ENCODE results near the gene TMEM47. TPM values are rescaled to one million over a fixed set of nuclear protein-coding genes. Genes with fewer than 3 reads are reported as not detected.

The TMEM47 gene
- total and polyA plus RNA-seq, 2 experiments from 2014 or later: 25.4 to 56.7 TPM

DNA sequence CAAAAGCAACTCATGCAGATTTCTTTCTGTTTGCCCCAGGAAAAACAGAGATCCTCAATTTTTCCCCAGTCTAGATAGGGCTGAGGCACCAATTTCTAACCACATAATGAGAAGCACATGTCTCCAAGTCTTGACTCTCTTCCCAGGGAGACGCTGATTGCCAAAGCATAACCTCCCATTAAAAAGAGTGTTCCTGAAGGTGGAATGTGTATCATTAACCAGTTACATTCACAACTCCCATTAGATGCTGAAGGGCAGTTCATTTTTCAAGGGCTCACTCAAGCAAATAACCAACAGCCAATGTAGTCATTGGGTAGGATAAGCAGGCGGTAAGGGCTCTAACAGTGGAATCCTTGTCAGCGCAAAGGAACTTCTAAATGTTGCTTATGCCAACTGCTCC is 27.5 kb downstream of the TMEM47 start:
- Mint-ChIP-seq H3K27ac (no peak overlapping the region), H3K27me3 (ENCODE audit: insufficient read depth, low read depth, poor library complexity) (no peaks in the 10 kb centered on the region), H3K4me3 (no peak overlapping the region), H3K9me3 (no peaks in the 10 kb centered on the region; the same call in 2 of the 3 replicates), H3K36me3 (ENCODE audit: low read depth) (peaks cover 16% of the 10 kb centered on the region; the same call in 2 of the 3 replicates), H3K4me1 (peaks cover 17% of the 10 kb centered on the region)
- ATAC-seq (no peak), DNase-seq (ENCODE audit: low spot score) (no peak)
- H3K9me2 ChIP-seq (ENCODE audit: insufficient read depth): no peaks in the 10 kb centered on the region
- no peaks in the 10 kb centered on the region for H3F3A ChIP-seq (replicated peaks; ENCODE audit: low read depth)
- H3K79me2 ChIP-seq (replicated peaks; ENCODE audit: insufficient read depth): no peaks in the 10 kb centered on the region; the same call in 1 of the 2 replicates
- TF ChIP-seq, protein P1, sequence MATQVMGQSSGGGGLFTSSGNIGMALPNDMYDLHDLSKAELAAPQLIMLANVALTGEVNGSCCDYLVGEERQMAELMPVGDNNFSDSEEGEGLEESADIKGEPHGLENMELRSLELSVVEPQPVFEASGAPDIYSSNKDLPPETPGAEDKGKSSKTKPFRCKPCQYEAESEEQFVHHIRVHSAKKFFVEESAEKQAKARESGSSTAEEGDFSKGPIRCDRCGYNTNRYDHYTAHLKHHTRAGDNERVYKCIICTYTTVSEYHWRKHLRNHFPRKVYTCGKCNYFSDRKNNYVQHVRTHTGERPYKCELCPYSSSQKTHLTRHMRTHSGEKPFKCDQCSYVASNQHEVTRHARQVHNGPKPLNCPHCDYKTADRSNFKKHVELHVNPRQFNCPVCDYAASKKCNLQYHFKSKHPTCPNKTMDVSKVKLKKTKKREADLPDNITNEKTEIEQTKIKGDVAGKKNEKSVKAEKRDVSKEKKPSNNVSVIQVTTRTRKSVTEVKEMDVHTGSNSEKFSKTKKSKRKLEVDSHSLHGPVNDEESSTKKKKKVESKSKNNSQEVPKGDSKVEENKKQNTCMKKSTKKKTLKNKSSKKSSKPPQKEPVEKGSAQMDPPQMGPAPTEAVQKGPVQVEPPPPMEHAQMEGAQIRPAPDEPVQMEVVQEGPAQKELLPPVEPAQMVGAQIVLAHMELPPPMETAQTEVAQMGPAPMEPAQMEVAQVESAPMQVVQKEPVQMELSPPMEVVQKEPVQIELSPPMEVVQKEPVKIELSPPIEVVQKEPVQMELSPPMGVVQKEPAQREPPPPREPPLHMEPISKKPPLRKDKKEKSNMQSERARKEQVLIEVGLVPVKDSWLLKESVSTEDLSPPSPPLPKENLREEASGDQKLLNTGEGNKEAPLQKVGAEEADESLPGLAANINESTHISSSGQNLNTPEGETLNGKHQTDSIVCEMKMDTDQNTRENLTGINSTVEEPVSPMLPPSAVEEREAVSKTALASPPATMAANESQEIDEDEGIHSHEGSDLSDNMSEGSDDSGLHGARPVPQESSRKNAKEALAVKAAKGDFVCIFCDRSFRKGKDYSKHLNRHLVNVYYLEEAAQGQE (IDR thresholded peaks at IDR 0.05; ENCODE audit: unreplicated experiment): no peak
- TF ChIP-seq EZH2phosphoT487 (IDR thresholded peaks at IDR 0.05; ENCODE audit: unreplicated experiment) (no peak), ZNF331 (CRISPR knock-in tag; IDR thresholded peaks at IDR 0.05; ENCODE audit: low read depth) (no peak), EZH2 (IDR thresholded peaks at IDR 0.05; ENCODE audit: low read depth, unreplicated experiment) (no peak), ZNF114 (CRISPR knock-in tag; IDR thresholded peaks at IDR 0.05) (no peak), POLR2AphosphoS5 (IDR thresholded peaks at IDR 0.05; ENCODE audit: low read depth) (no peak), STAT1 (IDR thresholded peaks at IDR 0.05; ENCODE audit: unreplicated experiment) (no peak), NANOG (IDR thresholded peaks at IDR 0.05; ENCODE audit: borderline replicate concordance) (no peak)
- TF ChIP-seq, protein P2, sequence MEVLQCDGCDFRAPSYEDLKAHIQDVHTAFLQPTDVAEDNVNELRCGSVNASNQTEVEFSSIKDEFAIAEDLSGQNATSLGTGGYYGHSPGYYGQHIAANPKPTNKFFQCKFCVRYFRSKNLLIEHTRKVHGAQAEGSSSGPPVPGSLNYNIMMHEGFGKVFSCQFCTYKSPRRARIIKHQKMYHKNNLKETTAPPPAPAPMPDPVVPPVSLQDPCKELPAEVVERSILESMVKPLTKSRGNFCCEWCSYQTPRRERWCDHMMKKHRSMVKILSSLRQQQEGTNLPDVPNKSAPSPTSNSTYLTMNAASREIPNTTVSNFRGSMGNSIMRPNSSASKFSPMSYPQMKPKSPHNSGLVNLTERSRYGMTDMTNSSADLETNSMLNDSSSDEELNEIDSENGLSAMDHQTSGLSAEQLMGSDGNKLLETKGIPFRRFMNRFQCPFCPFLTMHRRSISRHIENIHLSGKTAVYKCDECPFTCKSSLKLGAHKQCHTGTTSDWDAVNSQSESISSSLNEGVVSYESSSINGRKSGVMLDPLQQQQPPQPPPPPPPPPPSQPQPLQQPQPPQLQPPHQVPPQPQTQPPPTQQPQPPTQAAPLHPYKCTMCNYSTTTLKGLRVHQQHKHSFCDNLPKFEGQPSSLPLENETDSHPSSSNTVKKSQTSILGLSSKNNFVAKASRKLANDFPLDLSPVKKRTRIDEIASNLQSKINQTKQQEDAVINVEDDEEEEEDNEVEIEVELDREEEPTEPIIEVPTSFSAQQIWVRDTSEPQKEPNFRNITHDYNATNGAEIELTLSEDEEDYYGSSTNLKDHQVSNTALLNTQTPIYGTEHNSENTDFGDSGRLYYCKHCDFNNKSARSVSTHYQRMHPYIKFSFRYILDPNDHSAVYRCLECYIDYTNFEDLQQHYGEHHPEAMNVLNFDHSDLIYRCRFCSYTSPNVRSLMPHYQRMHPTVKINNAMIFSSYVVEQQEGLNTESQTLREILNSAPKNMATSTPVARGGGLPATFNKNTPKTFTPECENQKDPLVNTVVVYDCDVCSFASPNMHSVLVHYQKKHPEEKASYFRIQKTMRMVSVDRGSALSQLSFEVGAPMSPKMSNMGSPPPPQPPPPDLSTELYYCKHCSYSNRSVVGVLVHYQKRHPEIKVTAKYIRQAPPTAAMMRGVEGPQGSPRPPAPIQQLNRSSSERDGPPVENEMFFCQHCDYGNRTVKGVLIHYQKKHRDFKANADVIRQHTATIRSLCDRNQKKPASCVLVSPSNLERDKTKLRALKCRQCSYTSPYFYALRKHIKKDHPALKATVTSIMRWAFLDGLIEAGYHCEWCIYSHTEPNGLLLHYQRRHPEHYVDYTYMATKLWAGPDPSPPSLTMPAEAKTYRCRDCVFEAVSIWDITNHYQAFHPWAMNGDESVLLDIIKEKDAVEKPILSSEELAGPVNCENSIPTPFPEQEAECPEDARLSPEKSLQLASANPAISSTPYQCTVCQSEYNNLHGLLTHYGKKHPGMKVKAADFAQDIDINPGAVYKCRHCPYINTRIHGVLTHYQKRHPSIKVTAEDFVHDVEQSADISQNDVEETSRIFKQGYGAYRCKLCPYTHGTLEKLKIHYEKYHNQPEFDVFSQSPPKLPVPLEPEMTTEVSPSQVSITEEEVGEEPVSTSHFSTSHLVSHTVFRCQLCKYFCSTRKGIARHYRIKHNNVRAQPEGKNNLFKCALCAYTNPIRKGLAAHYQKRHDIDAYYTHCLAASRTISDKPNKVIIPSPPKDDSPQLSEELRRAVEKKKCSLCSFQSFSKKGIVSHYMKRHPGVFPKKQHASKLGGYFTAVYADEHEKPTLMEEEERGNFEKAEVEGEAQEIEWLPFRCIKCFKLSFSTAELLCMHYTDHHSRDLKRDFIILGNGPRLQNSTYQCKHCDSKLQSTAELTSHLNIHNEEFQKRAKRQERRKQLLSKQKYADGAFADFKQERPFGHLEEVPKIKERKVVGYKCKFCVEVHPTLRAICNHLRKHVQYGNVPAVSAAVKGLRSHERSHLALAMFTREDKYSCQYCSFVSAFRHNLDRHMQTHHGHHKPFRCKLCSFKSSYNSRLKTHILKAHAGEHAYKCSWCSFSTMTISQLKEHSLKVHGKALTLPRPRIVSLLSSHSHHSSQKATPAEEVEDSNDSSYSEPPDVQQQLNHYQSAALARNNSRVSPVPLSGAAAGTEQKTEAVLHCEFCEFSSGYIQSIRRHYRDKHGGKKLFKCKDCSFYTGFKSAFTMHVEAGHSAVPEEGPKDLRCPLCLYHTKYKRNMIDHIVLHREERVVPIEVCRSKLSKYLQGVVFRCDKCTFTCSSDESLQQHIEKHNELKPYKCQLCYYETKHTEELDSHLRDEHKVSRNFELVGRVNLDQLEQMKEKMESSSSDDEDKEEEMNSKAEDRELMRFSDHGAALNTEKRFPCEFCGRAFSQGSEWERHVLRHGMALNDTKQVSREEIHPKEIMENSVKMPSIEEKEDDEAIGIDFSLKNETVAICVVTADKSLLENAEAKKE (CRISPR knock-in tag; IDR thresholded peaks at IDR 0.05): no peak
- no peaks in the 10 kb centered on the region for H3K27me3 ChIP-seq (ENCODE audit: insufficient read depth)
- H4K20me1 ChIP-seq (replicated peaks; ENCODE audit: insufficient read depth): no peaks in the 10 kb centered on the region
- no peaks in the 10 kb centered on the region for H3K36me3 ChIP-seq (ENCODE audit: insufficient read depth)
- H3K4me2 ChIP-seq: no peak overlapping the region
- H2AFZ ChIP-seq: no peak overlapping the region
- no peak overlapping the region for H3K4me3 ChIP-seq
- 0 out of 2 replicates have a peak overlapping the region, but pooled peaks have one; percentile 9 for H3K27ac ChIP-seq (ENCODE audit: low read depth)
- peaks cover 18% of the 10 kb centered on the region for H3K4me1 ChIP-seq (ENCODE audit: insufficient read depth)

All from GM23338 (cell line).